WI38 (cell line): ENCODE data around the gene MED14.

ENCODE experiments used
- H3K4me3 ChIP-seq: 2 replicates; pipeline ENCODE4 v1.5.1; 2011; ENCODE audit warnings: low read depth, mild to moderate bottlenecking, control low read depth, low read length
- CTCF ChIP-seq: IDR thresholded peaks from 2 replicates; pipeline ENCODE4 v1.5.1; 2012; ENCODE audit warnings: low read depth, mild to moderate bottlenecking, control low read depth, low read length

The MED14 gene

GRCh38 chrX:40603446-40603845 lies 131.9 kb downstream of the MED14 start:
- TF ChIP-seq CTCF, result no peak
- no peak overlapping the region for H3K4me3 ChIP-seq
